DLD1 (cell line): ENCODE measurements around the gene MRPS24.
"Not testable (repeated sequence)": the region's sequence is repeated elsewhere in the genome, so short reads cannot be mapped to it uniquely, and the experiment has no call there.

Source experiments
- in situ Hi-C: cut with HindIII; loops from 2 replicates; pipeline ENCODE4 v1.10.0; 2017; ENCODE audit warnings: low sequenced_read_pairs

MRPS24 gene

GRCh38 chr7:43869006-43869866 lies at the start of gene MRPS24:
TSS of gene MRPS24 (minus strand) at chr7:43869517. CDS start at chr7:43869495, 22 bp downstream.
- in situ Hi-C loops, result no loop called here

- in situ Hi-C loops, result no loop called here
Observed at GRCh38 chr7:43915907-43916306, 46.6 kb upstream of the MRPS24 start.

GRCh38 chr7:43914795-43915194 lies 45.5 kb upstream of the MRPS24 start:
- in situ Hi-C loops, result no loop called here

- in situ Hi-C loops, result no loop called here
Observed at GRCh38 chr7:43906331-43907010, 37.2 kb upstream of the MRPS24 start, which contains the start of gene URGCP. TSS of gene URGCP (minus strand) at chr7:43906596. CDS start at chr7:43906575, 21 bp downstream.

- in situ Hi-C loops, result no loop called here
Observed at GRCh38 chr7:43905956-43906330, 36.6 kb upstream of the MRPS24 start.

- in situ Hi-C loops, result no loop called here
Observed at GRCh38 chr7:43905209-43905946, 36.1 kb upstream of the MRPS24 start.

GRCh38 chr7:43904533-43905208 lies 35.4 kb upstream of the MRPS24 start:
- in situ Hi-C loops, result no loop called here

- in situ Hi-C loops, result no loop called here
Observed at GRCh38 chr7:43902542-43903054, 33.3 kb upstream of the MRPS24 start.

- in situ Hi-C loops, result not testable (repeated sequence)
Observed at GRCh38 chr7:43898571-43898970, 29.3 kb upstream of the MRPS24 start.

GRCh38 chr7:43895847-43896415 lies 26.6 kb upstream of the MRPS24 start:
- in situ Hi-C loops, result no loop called here

GRCh38 chr7:43891069-43891955 lies 22.0 kb upstream of the MRPS24 start:
- in situ Hi-C loops, result no loop called here

- in situ Hi-C loops, result no loop called here
Observed at GRCh38 chr7:43890468-43890867, 21.2 kb upstream of the MRPS24 start.

- in situ Hi-C loops, result no loop called here
Observed at GRCh38 chr7:43888993-43889945, 20.0 kb upstream of the MRPS24 start.

- in situ Hi-C loops, result no loop called here
Observed at GRCh38 chr7:43884617-43885016, 15.3 kb upstream of the MRPS24 start.

- in situ Hi-C loops, result no loop called here
Observed at GRCh38 chr7:43884209-43884608, 14.9 kb upstream of the MRPS24 start.

GRCh38 chr7:43880596-43880995 lies 11.3 kb upstream of the MRPS24 start:
- in situ Hi-C loops, result no loop called here

GRCh38 chr7:43879477-43879876 lies 10.2 kb upstream of the MRPS24 start:
- in situ Hi-C loops, result no loop called here

GRCh38 chr7:43878867-43879266 lies 9.6 kb upstream of the MRPS24 start:
- in situ Hi-C loops, result no loop called here
